DMS 273 (cell line): Measurements from ENCODE around the gene ICAM5.

Experiments used
- DNase-seq: peaks from one replicate; lab custom pipeline; 2025; ENCODE audit not compliant: unreplicated experiment; lab: John Stamatoyannopoulos, UW

Gene ICAM5

DNA sequence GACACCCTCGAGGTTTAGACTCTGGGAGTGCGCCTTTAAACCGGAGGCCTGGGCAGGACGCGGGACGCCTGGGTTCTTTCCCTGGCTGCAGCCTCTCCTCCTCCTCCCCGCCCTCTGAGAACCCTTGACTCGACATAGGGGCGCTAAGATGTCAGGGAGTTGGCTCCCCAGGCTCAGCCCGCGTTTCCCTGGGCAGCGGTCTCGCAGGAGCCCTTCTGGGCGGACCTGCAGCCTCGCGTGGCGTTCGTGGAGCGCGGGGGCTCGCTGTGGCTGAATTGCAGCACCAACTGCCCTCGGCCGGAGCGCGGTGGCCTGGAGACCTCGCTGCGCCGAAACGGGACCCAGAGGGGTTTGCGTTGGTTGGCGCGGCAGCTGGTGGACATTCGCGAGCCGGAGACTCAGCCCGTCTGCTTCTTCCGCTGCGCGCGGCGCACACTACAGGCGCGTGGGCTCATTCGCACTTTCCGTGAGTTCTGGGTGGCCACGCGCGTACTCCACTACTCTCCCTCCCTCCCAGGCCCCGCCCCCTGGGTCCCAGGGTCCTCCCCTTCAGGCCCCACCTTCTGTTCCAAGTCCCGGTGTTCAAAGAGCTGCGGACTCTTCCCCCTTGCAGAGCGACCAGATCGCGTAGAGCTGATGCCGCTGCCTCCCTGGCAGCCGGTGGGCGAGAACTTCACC is 1.3 kb downstream of the ICAM5 start:
- DNase-seq, result peak; percentile 77

DNA sequence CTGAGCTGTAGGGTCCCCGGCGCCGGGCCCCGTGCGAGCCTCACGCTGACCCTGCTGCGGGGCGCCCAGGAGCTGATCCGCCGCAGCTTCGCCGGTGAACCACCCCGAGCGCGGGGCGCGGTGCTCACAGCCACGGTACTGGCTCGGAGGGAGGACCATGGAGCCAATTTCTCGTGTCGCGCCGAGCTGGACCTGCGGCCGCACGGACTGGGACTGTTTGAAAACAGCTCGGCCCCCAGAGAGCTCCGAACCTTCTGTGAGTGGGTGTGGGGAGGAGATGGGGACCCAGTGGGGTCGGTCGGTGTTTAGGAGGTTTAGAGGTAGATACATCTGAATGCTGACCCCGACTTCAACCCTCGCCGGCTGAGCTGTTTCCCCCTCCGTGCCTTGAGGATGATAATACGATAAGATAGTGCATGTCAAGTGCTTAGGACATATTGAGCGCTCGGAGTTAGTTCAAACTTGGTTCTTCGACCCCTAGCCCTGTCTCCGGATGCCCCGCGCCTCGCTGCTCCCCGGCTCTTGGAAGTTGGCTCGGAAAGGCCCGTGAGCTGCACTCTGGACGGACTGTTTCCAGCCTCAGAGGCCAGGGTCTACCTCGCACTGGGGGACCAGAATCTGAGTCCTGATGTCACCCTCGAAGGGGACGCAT is 1.9 kb downstream of the ICAM5 start:
- no peak for DNase-seq

DNA sequence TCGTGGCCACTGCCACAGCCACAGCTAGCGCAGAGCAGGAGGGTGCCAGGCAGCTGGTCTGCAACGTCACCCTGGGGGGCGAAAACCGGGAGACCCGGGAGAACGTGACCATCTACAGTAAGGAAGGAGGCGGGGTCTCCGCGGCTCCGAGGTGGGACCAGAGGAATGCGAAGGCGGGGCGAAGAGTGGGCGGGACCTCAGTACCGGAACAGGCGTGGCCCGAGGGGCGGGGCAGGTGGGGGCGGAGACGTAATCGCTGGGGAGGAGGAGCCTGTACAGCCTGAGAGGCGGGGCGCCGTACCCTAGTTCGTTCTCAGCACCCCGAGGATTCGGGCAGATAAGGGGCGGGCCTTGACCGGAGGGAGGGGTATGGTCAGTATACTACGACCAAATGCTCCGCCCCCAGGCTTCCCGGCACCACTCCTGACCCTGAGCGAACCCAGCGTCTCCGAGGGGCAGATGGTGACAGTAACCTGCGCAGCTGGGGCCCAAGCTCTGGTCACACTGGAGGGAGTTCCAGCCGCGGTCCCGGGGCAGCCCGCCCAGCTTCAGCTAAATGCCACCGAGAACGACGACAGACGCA is 2.5 kb downstream of the ICAM5 start:
- DNase-seq, result no peak

DNA sequence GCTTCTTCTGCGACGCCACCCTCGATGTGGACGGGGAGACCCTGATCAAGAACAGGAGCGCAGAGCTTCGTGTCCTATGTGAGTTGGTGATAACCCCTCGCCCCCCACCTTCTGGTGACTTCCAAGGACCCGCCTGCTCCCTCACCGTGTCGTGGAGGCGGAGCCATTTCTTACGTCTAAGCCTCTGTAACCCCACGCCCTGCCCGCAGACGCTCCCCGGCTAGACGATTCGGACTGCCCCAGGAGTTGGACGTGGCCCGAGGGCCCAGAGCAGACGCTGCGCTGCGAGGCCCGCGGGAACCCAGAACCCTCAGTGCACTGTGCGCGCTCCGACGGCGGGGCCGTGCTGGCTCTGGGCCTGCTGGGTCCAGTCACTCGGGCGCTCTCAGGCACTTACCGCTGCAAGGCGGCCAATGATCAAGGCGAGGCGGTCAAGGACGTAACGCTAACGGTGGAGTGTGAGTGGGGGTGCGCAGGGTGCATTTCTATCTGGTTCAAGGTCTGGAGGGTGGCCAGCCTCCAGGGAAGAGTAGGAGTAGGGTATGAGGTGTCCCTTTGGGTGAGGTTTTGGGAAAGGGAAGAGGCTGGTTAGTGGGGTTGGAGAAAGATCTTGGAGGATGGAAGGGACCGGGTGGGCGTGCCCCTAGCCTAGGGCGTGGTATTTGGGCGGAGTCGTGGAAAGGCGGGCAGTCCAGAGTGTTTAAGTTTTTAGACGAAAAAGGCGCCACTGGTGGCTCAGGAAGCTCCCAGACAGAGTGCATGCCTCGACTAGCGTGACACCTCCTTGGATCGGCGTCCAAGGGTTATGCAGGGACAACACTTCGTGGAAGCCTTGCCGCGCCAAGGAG is 3.3 kb downstream of the ICAM5 start:
- DNase-seq, result no peak

DNA sequence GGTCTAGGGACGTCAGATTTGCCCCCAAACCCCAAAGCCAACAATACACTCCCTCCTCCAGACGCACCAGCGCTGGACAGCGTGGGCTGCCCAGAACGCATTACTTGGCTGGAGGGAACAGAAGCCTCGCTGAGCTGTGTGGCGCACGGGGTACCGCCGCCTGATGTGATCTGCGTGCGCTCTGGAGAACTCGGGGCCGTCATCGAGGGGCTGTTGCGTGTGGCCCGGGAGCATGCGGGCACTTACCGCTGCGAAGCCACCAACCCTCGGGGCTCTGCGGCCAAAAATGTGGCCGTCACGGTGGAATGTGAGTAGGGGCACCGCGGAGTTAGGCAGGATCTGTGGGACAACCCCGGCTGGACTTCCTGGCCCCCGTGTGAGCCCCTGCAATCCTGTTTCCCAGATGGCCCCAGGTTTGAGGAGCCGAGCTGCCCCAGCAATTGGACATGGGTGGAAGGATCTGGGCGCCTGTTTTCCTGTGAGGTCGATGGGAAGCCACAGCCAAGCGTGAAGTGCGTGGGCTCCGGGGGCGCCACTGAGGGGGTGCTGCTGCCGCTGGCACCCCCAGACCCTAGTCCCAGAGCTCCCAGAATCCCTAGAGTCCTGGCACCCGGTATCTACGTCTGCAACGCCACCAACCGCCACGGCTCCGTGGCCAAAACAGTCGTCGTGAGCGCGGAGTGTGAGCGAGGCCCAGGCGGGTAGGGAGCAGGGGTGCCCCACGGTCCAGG is 4.0 kb downstream of the ICAM5 start:
- DNase-seq, result no peak

DNA sequence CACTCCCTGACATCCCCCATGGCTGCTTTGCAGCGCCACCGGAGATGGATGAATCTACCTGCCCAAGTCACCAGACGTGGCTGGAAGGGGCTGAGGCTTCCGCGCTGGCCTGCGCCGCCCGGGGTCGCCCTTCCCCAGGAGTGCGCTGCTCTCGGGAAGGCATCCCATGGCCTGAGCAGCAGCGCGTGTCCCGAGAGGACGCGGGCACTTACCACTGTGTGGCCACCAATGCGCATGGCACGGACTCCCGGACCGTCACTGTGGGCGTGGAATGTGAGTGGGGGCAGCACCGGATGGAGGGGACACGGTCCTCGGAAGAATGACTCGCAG is 4.6 kb downstream of the ICAM5 start:
- no peak for DNase-seq

DNA sequence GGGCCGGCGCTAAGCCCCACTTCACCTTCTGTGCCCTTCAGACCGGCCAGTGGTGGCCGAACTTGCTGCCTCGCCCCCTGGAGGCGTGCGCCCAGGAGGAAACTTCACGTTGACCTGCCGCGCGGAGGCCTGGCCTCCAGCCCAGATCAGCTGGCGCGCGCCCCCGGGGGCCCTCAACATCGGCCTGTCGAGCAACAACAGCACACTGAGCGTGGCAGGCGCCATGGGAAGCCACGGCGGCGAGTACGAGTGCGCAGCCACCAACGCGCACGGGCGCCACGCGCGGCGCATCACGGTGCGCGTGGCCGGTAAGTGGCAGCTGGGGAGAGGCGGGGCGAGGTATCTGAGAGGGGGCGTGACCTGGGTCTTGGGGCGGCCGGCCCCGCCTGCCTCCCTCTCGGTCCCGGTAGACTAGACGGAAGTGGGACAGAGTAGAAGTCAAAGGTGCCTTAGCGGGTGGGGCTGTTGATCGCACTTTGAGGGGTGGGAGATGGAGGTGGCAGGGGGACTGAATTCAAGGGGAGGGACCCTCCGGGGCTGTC is 5.6 kb downstream of the ICAM5 start:
- no peak for DNase-seq

DNA sequence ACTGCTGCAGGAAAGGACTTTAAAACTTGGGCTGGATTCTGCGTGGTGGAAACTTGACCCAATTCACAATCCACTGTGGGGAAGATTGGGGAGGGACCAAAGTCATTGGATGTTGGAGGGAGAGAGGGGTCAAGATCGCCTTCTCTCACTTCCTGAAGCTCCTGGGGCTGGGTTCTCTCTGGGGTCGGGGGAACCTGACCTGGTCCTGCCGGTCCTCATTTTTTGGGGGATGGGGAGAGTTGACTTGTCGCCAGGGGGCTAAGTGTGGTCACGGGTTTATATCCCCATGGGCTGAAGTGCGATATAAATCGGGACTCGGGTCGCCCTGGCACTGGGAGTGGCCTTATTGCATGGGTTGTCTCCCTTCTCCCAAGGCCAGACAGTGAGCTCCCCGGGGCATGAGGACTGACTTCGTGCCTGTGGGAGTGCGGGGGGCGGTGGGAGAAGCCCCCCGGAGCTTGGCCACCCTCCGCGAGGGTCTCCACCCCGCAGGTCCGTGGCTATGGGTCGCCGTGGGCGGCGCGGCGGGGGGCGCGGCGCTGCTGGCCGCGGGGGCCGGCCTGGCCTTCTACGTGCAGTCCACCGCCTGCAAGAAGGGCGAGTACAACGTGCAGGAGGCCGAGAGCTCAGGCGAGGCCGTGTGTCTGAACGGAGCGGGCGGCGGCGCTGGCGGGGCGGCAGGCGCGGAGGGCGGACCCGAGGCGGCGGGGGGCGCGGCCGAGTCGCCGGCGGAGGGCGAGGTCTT is 6.3 kb downstream of the ICAM5 start:
- no peak for DNase-seq

DNA sequence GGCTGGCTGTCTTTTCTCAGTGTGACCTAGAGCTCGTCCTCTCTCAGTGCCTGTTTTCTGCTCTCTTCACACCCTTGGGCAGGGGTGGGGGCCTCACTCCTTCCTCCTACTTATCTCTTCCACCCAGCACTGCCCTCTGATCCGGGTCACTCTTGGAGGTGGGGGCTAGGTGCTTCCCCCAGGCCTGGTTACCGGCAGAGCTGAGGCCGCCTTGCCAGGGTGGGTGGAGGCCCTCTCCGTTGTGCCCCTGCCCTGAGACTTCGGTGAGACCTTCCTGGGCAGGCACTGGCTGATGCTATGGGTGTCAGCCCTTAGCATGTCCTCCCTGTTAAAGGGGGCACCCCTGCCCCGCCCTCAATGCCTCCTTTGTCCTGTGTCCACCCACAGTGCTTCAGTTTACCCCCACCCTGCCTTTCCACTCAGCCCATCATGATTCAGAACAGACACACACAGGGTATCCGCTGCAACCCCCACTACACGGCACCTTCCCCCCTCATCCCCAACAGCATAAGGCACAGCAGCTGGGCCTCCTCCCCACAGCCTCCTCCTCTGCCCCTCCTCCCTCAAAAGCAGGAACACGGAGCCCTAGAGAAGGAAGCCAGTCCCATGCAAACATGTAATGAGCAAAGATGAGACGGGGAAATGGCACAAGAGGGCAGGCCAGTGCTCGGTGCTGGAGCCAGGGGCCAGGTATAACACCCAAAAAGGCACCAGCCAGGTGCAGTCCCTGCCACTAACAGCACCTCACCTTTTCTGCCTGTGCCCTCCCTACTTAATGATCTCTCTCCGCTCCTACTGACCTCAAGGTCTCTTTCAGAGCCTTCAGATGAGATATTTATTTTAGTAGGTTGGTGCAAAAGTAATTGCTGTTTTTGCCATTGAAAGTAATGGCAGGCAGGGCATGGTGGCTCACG is 10.1 kb downstream of the ICAM5 start:
- peak; percentile 81 for DNase-seq

DNA sequence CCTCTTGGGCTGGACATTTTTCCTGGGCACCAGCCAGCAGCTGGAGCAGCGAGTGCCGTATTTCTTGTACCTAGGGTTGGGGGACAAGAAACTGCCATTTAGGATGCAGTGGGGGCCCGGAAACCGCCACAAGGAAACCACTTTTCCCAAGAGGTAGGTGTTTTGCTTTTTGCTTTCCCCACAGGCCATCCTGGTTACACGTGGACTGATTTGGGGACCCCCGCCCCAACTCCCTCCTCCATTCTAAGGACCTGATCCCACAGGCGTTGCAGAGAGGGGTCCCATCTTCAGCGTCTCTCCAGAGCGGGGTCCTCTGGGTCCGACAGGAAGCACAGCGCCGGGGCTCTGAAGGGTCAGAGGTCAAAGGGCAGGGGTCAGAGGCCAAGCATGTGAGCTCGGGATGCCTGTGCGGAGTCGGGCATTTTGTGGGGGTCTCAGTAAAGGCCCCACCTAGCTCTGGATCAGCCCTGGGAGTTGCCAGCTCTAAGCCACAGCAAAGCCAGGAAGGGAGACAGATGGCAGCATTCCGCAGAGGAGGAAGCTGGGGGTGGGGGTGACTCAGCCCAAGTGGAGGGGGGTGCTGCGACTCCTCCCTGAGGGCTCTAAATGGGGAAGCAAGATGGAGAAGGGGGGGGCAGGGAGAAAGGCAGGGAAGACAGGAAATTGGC is 15.5 kb downstream of the ICAM5 start:
- DNase-seq, result peak; percentile 81

DNA sequence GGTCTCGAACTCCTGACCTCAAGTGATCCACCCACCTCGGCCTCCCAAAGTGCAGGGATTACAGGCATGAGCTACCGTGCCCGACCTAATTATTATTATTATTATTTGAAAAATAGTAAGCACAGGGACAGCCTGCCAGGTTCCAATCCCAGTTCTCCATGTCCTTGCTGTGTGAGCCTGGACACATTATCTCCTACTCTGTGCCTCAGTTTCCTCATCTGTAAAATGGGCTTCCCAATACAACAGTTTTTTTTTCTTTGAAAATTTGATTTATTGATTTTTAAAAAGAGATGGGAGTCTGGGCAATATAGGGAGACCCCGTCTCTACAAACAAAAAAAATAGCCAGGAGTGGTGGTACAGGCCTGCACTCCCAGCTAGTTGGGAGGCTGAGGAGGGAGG is 16.6 kb downstream of the ICAM5 start:
- no peak for DNase-seq

DNA sequence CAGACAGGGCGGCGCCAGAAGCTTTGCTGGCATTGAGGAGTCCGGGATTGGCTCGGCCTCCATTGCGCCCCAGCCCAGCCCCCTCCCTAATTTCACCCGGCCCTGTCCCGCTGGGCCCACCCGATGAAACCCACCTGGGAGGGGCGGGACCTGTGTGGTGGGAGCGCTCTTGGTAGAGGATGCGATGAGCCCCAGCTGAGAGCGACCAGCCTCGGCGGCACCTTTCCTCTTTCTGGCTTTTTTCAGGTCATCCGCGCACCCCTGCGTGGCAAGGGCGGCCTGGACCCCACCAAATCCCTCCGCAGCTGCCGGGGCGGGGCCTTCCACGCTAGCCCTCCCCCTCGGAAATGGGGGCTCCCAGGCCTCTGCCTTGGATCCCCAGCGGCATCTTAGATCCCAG is 19.7 kb downstream of the ICAM5 start, which contains the start of gene ZGLP1:
Gene ZGLP1, minus strand, starts transcription at position 393 of the 400 bp plus-strand sequence.
- no peak for DNase-seq

DNA sequence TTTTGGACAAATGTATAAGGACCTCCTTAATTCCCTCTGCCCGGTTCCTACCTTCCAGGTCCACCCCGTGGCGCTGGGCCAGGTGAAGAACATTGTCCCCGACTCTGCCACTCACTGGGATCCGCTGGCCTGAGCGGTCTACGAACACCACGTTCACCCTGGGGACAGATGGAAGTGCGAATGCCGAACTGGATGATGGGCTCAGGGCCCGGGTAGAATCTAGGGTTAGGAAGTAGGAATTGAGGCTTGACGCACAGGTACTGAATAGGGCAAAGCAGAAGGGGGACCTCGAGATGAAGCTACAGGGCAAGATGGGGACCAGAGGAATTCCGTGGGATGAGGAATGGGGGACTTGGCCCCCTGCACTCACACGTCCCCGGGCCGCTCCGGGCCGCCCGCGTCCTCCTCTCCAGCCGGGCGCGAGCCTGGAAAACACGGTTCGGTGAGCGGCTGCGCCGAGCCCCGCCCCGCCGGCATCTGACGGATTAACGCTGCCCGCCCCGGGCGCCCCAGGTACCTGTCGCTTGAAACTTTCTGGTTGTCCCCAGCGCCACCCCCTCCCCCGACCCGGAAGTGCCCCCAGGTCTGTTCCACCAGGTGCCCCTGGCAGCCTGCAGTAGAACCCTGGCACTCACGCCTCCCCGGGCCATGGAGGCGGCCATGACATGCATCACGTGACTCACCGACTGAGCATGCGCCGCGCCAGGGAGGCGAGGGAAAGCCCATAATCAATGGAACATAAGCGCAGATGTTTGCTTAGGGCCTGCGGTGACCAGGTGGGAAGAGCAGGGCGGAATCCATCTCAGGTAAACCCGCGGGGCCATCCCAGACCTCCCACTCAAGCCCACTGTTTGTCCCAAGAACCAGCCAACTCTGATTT is 25.8 kb downstream of the ICAM5 start, which contains the start of gene FDX2:
Gene FDX2, minus strand, starts transcription at position 681 of the 880 bp plus-strand sequence. Its CDS starts 19 bp downstream, at position 662.
- peak; percentile 95 for DNase-seq

DNA sequence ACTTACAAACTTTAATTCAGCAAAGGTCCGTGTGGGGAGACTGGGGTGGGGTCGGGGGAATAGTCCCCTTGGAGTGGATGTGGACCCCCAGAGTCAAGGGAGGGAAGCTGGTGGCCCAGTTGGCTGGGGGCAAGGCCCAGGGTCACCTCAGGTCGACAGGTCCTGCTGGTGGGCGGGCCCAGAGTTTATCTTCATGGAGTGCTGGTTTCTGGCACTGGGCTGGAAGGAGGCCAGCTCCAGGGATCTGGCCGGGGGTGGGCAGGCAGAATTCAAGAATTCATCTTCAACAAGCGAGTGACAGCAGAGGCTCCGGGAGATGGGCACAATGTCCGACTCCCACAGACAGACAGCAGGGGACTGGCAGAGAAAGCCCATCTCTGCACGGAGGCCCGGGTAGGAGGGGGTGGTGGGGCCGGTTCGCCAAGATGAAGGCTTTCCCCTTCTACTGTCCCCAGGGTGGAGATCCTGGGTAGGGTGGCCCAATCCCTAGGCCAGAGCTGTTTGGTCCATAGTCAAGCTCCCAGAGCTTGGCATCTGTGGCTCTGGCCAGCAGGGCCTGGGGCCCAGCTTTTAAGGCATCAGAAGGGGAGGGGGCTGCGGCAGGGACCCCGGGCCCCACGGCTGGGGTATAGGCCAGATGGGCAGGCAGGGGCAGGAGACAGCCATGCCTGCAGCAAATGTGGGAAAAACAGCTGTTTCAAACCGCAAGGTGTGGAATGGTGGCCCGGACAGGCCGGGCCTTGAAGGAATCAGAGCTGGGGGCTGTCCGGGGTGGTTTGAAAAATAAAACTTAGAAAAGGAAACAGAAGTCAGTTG is 26.7 kb downstream of the ICAM5 start:
- DNase-seq, result peak; percentile 81

DNA sequence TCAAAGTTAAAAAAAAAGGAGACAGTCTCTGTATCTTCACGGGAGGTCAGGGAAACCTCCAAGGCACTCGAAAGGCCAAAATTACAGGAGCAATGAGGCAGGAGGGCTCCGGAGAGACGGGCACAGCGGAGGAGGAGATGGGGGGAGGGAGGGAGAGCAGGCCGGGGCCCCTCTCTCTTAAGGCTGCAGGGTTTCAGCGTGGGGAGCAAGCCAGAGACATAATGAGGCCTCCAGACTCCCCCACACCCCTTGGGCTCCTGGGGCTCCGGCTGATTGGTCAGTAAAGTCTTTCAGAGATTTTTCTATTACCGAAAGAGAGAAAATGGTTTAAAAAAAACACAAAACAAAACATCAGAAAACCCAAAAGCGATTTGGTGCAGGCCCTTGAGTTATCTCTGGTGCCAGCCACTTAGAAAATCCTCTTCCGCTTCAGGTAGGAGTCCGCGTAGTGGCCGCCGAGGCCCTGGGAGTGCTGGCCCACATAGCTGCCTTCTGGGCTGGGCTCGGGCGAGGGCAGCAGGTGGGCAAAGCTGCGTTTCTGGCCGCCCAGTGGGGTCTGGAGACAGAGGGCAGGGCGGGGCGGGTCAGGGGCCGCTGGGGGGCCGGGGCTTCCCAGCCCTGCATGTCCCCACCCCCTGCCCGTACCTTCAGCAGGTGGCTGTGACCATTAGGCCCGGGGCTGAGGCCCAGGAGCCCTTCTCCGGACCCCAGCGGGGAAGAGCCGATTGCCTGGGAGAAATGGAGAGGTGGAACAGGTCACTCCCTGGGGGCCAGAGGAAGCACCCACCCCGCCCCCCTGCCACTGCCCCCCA is 27.5 kb downstream of the ICAM5 start:
- peak; percentile 73 for DNase-seq
